Measurements from ENCODE around the gene NAV3.
"Not testable (repeated sequence)": the region's sequence is repeated elsewhere in the genome, so short reads cannot be mapped to it uniquely, and the experiment has no call there.

The NAV3 gene

DNA sequence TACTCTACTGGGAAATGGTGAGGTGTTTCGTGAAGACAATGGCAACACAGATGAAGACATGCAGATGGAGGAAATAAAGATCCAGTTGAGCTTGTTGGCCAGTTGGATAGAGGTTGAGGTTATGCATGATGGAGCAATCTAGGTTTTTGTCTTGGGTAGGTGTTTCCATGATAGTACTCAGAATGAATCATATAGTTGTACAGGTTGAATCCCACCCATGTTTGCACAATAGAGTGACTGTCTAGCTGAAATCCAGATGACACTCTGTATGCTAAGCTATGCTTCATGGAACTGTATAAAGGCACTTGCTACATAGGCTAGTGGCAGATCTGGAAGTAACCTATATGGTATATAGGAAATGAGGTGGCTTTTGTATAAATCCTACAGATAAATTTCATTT lies 264.9 kb downstream of the NAV3 start:
- TF ChIP-seq, protein P1, sequence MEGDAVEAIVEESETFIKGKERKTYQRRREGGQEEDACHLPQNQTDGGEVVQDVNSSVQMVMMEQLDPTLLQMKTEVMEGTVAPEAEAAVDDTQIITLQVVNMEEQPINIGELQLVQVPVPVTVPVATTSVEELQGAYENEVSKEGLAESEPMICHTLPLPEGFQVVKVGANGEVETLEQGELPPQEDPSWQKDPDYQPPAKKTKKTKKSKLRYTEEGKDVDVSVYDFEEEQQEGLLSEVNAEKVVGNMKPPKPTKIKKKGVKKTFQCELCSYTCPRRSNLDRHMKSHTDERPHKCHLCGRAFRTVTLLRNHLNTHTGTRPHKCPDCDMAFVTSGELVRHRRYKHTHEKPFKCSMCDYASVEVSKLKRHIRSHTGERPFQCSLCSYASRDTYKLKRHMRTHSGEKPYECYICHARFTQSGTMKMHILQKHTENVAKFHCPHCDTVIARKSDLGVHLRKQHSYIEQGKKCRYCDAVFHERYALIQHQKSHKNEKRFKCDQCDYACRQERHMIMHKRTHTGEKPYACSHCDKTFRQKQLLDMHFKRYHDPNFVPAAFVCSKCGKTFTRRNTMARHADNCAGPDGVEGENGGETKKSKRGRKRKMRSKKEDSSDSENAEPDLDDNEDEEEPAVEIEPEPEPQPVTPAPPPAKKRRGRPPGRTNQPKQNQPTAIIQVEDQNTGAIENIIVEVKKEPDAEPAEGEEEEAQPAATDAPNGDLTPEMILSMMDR (IDR thresholded peaks at IDR 0.05; ENCODE audit: borderline replicate concordance, insufficient read depth, low read depth, low read length), result no peak
- H3K4me3 ChIP-seq (ENCODE audit: low read depth, low read length), result no peak overlapping the region

- H3K4me3 ChIP-seq (ENCODE audit: low read depth, low read length), result no peak overlapping the region
- TF ChIP-seq, protein P1 (IDR thresholded peaks at IDR 0.05; ENCODE audit: borderline replicate concordance, insufficient read depth, low read depth, low read length), result no peak
Measured at GRCh38 chr12:78096909-78097597, 266.4 kb downstream of the NAV3 start.

DNA sequence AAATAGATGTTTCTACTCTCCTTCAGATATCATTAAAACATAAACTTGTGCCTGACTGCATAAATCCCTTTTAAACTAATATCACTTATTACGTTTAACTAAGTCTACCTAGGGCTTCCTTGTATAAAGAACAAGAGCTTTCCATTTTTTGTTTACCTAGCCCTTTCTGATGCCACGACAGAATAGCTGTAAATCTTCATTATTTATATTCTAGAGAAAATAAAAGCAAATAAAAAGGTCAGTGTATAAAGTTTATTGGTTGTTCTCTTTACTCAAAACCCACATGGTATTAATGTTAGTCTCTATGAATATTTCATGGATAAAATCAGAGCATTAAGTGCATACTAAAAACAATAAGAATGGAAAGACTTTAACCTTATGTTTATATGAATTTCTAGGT lies 269.1 kb downstream of the NAV3 start:
- TF ChIP-seq, protein P1 (IDR thresholded peaks at IDR 0.05; ENCODE audit: borderline replicate concordance, insufficient read depth, low read depth, low read length), result no peak
- no peak overlapping the region for H3K4me3 ChIP-seq (ENCODE audit: low read depth, low read length)

- TF ChIP-seq, protein P1 (IDR thresholded peaks at IDR 0.05; ENCODE audit: borderline replicate concordance, insufficient read depth, low read depth, low read length), result no peak
- no peak overlapping the region for H3K4me3 ChIP-seq (ENCODE audit: low read depth, low read length)
Measured at GRCh38 chr12:78101113-78101876, 270.6 kb downstream of the NAV3 start.

DNA sequence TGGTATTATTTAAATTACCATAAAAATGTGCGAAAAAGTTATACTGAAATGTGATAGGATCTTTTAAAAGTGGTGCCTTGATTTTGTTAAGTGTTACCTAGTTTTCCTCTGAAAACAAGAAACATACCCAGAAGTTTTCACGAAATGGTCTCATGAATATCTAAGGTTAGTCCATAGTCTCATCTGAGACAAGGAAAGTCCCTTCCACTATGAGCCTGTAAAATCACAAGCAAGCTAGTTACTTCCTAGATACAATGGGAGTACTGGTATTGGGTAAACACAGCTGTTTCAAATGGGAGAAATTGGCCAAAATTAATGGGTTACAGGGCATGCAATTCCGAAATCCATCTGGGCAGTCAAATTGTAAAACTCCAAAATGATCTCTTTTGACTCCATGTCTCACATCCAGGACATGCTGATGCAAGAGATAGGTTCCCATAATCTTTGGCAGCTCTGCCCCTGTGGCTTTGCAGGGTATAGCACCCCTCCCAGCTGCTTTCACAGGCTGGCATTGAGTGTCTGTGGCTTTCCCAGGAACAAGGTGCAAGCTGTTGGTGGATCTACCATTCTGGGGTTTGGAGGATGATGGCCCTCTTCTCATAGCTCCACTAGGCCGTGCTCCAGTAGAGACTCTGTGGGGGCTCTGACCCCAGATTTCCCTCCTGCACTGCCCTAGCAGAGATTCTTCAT lies 271.4 kb downstream of the NAV3 start:
- TF ChIP-seq, protein P1 (IDR thresholded peaks at IDR 0.05; ENCODE audit: borderline replicate concordance, insufficient read depth, low read depth, low read length), result no peak
- H3K4me3 ChIP-seq (ENCODE audit: low read depth, low read length), result no peak overlapping the region

GRCh38 chr12:78102801-78103200 lies 272.1 kb downstream of the NAV3 start:
- not testable (repeated sequence) for H3K4me3 ChIP-seq (ENCODE audit: low read depth, low read length)

GRCh38 chr12:78115889-78116288 lies 285.2 kb downstream of the NAV3 start:
- no peak overlapping the region for H3K4me3 ChIP-seq (ENCODE audit: low read depth, low read length)
- TF ChIP-seq, protein P1 (IDR thresholded peaks at IDR 0.05; ENCODE audit: borderline replicate concordance, insufficient read depth, low read depth, low read length), result no peak
